Small intestine (tissue), 7 donors: Measurements from ENCODE around the gene IFT81. TPM values are rescaled to one million over a fixed set of nuclear protein-coding genes. Genes with fewer than 3 reads are reported as not detected.

ENCODE experiments used
- DNase-seq, 2 donors: peaks; one replicate each; pipeline versions ENCODE4 v3.0.0 to v3.0.0-alpha.2; 2013
- FAIRE-seq: peaks from 2 replicates; lab custom pipeline; 2012; peaks lifted over from hg19 to GRCh38; lab: Jason Lieb, UNC
- H3K27ac ChIP-seq, 3 donors: one replicate each; pipeline ENCODE4 v1.5.1; 2013; ENCODE audit warnings: low read length in 2 of 3, mild to moderate bottlenecking in 2 of 3, control low read depth in 1 of 3, inconsistent platforms in 1 of 3, low read depth in 1 of 3, moderate library complexity in 1 of 3
- H3K27me3 ChIP-seq, 3 donors: one replicate each; pipeline ENCODE4 v1.6.1; 2013; ENCODE audit warnings: low read length in 3 of 3, inconsistent platforms in 1 of 3; ENCODE audit not compliant: control insufficient read depth in 3 of 3, insufficient read depth in 3 of 3
- H3K36me3 ChIP-seq, 3 donors: one replicate each; pipeline ENCODE4 v1.6.1; 2013; ENCODE audit warnings: low read length in 3 of 3, inconsistent platforms in 1 of 3, low read depth in 1 of 3, mild to moderate bottlenecking in 1 of 3, moderate library complexity in 1 of 3; ENCODE audit not compliant: control insufficient read depth in 3 of 3, insufficient read depth in 2 of 3
- H3K4me1 ChIP-seq, 3 donors: one replicate each; pipeline ENCODE4 v1.6.1; 2013; ENCODE audit warnings: low read length in 2 of 3, inconsistent platforms in 1 of 3, low read depth in 1 of 3, mild to moderate bottlenecking in 1 of 3, moderate library complexity in 1 of 3; ENCODE audit not compliant: control insufficient read depth in 3 of 3, insufficient read depth in 2 of 3
- H3K4me3 ChIP-seq, 3 donors: one replicate each; pipeline ENCODE4 v1.5.1; 2013; ENCODE audit warnings: low read length in 3 of 3, control low read depth in 1 of 3, inconsistent platforms in 1 of 3, low read depth in 1 of 3, mild to moderate bottlenecking in 1 of 3, moderate library complexity in 1 of 3
- H3K9me3 ChIP-seq, 2 donors: one replicate each; pipeline ENCODE4 v1.6.1; 2013; ENCODE audit warnings: low read depth in 1 of 2, low read length in 1 of 2; ENCODE audit not compliant: control insufficient read depth in 2 of 2, insufficient read depth in 1 of 2
- WGBS, 3 donors: extraction: QIAGEN DNeasy Blood & Tissue Kit; methylation state at CpG; one replicate each; pipeline ENCODE4 v1.1.7; 2013; 5-methylcytosine and 5-hydroxymethylcytosine counted together
- polyA plus RNA-seq, 4 donors: library from polyadenylated mRNA; stranded (reverse) in 3 of 4; unstranded in 1 of 4; fragments of 200-250 nt in 3 of 4; fragments of 120-200 nt in 1 of 4; gene quantifications; one replicate each; pipeline versions ENCODE4 v1.2.1 to v1.2.3, GENCODE V29; 2013
- donor health status: healthy with polysubstance abuse.
- donor health status: control.
- donor health status: control.
- donor health status: Bipolar disorder and iron deficiency.
- donor health status: healthy.

The IFT81 gene
- polyA plus RNA-seq, 4 donors, result 0.54 to 10.2 (median 2.6) TPM

- H3K4me3 ChIP-seq, result no peak overlapping the region
- H3K27me3 ChIP-seq, result peaks cover 0 to 5% (median 0%) of the 10 kb centered on the region in 3 donors
- no peak for FAIRE-seq
- peaks cover 0 to 4% (median 0%) of the 10 kb centered on the region in 3 donors for H3K4me1 ChIP-seq
- 88 to 92% (median 90%) methylated on average over 3 of the region's 3 CpGs for WGBS, 3 donors
- no peaks in the 10 kb centered on the region for H3K9me3 ChIP-seq
- peaks cover 0 to 10% (median 0%) of the 10 kb centered on the region in 3 donors for H3K36me3 ChIP-seq
- DNase-seq, result no peak
- H3K27ac ChIP-seq, result no peak overlapping the region
Measured at GRCh38 chr12:110126557-110126956, 2.4 kb downstream of the IFT81 start.

DNA sequence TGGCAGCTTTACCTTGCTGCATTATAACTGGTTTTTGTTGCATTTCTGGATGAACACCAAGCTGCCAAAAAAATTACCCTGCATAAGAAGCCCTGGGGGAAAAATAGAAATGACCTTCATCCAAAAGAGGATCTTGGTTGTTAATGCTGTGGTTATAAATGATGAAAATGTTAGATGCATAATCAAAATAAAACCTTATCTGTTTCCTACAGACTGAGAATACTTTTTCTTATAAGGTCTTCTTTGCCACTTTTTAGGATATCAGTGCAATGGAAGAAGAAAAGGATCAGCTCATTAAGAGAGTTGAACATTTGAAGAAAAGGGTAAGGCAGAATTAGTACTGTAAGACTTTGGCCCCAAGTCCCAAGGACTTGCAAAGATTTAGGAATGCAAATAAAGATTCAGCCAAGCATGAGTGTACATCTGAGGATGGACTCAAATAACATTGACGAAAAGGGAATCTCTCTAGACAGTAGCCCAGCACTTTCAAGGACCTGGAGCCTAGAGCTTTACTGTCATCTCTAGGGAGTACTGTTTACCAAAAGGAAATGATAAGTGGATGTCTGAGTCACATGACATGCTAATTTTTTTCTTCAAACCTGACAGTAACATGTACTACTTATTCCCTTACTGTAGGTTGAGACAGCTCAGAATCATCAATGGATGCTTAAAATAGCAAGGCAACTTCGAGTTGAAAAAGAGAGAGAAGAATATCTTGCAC lies 10.7 kb downstream of the IFT81 start:
- no peak overlapping the region for H3K27ac ChIP-seq
- no peaks in the 10 kb centered on the region for H3K27me3 ChIP-seq

DNA sequence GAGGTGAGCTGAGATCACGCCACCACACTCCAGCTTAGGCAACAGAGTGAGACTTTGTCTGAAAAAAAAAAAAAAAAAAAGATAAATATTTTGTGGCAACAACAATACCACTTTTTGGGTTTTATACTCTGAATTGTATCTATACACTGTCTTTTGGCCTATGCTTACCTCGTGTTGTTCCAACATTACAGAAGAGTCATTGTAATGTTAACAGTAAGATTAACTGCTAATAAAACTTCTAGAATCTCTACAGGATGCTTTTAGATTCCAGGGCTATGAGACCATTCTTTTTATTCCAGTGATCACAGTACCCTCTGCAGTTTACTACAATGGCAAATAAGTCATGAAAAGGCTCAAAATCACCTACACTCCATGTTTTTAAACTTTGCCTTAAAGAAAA lies 11.6 kb downstream of the IFT81 start:
- H3K27me3 ChIP-seq, result no peaks in the 10 kb centered on the region
- H3K36me3 ChIP-seq, result peaks cover 0 to 23% (median 2%) of the 10 kb centered on the region in 3 donors
- H3K9me3 ChIP-seq, result no peaks in the 10 kb centered on the region
- no peaks in the 10 kb centered on the region for H3K4me1 ChIP-seq
- WGBS, 3 donors, result 68 to 79% (median 69%) methylated on average over 2 of the region's 2 CpGs
- DNase-seq (no peak), FAIRE-seq (no peak)
- no peak overlapping the region for H3K27ac ChIP-seq
- H3K4me3 ChIP-seq, result no peak overlapping the region

More for the DNA sequence above, 10.7 kb downstream of the IFT81 start:
- Histone ChIP-seq H3K4me3 (no peak overlapping the region), H3K4me1 (no peaks in the 10 kb centered on the region), H3K36me3 (peaks cover 0 to 25% (median 2%) of the 10 kb centered on the region in 3 donors), H3K9me3 (no peaks in the 10 kb centered on the region)
- FAIRE-seq (no peak), DNase-seq (no peak)
- WGBS, 3 donors, result 47 to 72% (median 59%) methylated on average over 2 of the region's 2 CpGs

DNA sequence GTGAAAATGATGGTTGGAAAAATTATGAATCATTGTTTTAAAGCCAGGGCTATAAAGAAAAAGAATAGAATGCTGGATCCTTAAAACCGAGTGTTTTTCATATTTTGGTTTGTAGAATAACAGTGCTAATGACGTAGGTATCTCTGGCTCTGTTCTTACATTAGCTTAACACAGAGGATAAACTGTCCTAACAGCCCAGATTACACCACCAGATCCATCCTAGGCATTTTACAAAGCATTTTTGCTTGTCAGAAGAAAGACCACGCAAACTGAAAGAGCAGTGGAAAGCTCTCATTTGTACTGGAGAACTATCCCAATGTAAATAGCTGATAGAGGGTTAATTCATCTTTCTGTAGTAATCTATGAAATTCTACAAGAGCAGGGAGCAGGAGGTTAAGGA lies 13.6 kb downstream of the IFT81 start:
- no peak overlapping the region for H3K27ac ChIP-seq
- no peak for DNase-seq
- 83 to 99% (median 95%) methylated on average over 3 of the region's 3 CpGs for WGBS, 3 donors
- no peaks in the 10 kb centered on the region for H3K9me3 ChIP-seq
- FAIRE-seq, result no peak
- H3K4me3 ChIP-seq, result no peak overlapping the region
- no peaks in the 10 kb centered on the region for H3K27me3 ChIP-seq
- H3K4me1 ChIP-seq, result no peaks in the 10 kb centered on the region
- peaks cover 0 to 15% (median 2%) of the 10 kb centered on the region in 3 donors for H3K36me3 ChIP-seq

DNA sequence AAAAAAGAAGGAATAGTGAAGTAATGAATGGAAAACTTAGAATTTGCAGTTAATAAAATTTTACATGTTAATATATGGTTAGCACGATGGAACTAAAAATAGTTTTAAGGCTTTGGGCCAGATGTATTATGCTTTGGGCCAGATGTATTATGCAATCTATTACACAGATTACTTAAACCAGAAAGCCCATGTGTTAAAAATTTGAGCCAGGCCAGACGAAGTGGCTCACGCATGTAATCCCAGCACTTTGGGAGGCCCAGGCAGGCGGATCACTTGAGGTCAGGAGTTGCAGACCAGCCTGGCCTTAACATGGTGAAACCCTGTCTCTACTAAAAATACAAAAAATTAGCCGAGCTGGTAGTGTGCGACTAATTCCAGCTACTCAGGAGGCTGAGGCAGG lies 17.2 kb downstream of the IFT81 start:
- Histone ChIP-seq H3K9me3 (no peaks in the 10 kb centered on the region), H3K4me3 (no peak overlapping the region), H3K27me3 (no peaks in the 10 kb centered on the region), H3K4me1 (no peaks in the 10 kb centered on the region), H3K36me3 (peaks cover 0 to 12% (median 0%) of the 10 kb centered on the region in 3 donors), H3K27ac (no peak overlapping the region)
- FAIRE-seq (no peak), DNase-seq (no peak)
- 71 to 91% (median 85%) methylated on average over 6 of the region's 6 CpGs for WGBS, 3 donors

- H3K36me3 ChIP-seq, result peaks cover 0 to 15% (median 0%) of the 10 kb centered on the region in 3 donors
- no peak overlapping the region for H3K4me3 ChIP-seq
- no peaks in the 10 kb centered on the region for H3K27me3 ChIP-seq
- DNase-seq (no peak), FAIRE-seq (no peak)
- H3K4me1 ChIP-seq, result no peaks in the 10 kb centered on the region
- no peak overlapping the region for H3K27ac ChIP-seq
- H3K9me3 ChIP-seq, result no peaks in the 10 kb centered on the region
- WGBS, 3 donors, result 95 to 99% (median 97%) methylated on average over 2 of the region's 2 CpGs
Measured at GRCh38 chr12:110146986-110147385, 22.8 kb downstream of the IFT81 start.

DNA sequence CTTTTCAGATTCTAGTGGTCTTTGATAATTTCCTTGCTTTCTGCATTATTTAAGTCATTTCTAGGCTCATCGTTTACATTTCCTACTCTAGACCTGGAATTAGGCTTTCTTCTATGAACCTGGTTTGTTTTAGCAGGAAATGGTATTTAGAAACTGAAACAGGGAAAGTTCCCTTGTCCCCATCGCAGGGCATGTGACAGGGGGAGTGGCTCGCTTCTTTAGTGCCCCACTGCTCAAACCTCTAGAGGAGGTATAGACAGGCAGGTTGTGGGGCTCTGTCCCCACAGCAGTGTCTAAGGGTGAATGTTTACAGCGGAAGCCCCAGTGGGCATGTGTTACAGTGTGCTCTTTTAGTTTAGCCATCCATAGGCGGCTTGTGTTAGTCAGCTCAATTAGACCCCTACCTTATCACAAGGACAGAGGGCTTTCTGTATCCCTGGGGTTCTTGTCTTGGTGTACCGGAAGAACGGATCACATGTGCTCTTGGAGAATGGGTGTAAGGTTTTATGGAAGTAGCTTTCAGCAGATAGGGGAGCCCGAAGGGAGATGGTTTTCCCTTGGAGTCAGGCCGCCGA lies 25.0 kb downstream of the IFT81 start:
- no peaks in the 10 kb centered on the region for H3K27me3 ChIP-seq
- H3K36me3 ChIP-seq, result peaks cover 0 to 26% (median 0%) of the 10 kb centered on the region in 3 donors
- H3K27ac ChIP-seq, result no peak overlapping the region
- FAIRE-seq, result no peak
- 85 to 90% (median 85%) methylated on average over 10 of the region's 10 CpGs for WGBS, 3 donors
- H3K4me1 ChIP-seq, result no peaks in the 10 kb centered on the region
- no peaks in the 10 kb centered on the region for H3K9me3 ChIP-seq
- no peak for DNase-seq
- no peak overlapping the region for H3K4me3 ChIP-seq

DNA sequence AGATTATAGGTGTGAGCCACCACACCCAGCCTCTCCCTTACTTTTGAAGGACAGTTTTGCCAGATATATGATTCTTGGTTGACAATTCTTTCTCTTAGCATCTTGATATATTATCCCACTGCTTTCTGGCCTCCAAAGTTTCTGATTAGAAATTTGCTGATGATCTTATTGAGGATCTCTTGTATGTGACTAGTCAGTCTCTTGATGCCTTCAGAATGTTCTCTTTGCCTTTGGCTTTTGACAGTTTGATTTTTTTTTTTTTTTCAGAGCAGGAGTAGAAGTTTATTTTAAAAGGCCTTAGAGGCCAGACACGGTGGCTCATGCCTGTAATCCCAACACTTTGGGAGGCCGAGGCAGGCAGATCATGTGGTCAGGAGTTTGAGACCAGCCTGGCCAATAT lies 32.6 kb downstream of the IFT81 start:
- FAIRE-seq (no peak), DNase-seq (no peak)
- Histone ChIP-seq H3K9me3 (peaks cover 0 to 19% of the 10 kb centered on the region in 2 donors), H3K4me3 (no peak overlapping the region), H3K27ac (no peak overlapping the region), H3K27me3 (no peaks in the 10 kb centered on the region), H3K36me3 (peaks cover 0 to 33% (median 0%) of the 10 kb centered on the region in 3 donors), H3K4me1 (no peaks in the 10 kb centered on the region)
- 97 to 100% (median 99%) methylated on average over 2 of the region's 2 CpGs for WGBS, 3 donors
